Measurements from ENCODE around the gene ACKR3.

The ACKR3 gene

GRCh38 chr2:236562434-236562833, 7.2 kb upstream of the ACKR3 start:
- TF ChIP-seq CTCF (conservative IDR thresholded peaks at IDR 0.05), result peak; percentile 61
- no peak for TF ChIP-seq ZFX (IDR thresholded peaks at IDR 0.05)

GRCh38 chr2:236563953-236564352, 5.7 kb upstream of the ACKR3 start:
- no peak overlapping the region for H3K27ac ChIP-seq
- no peak for TF ChIP-seq CTCF (conservative IDR thresholded peaks at IDR 0.05)
- TF ChIP-seq ZFX (IDR thresholded peaks at IDR 0.05), result no peak

More at GRCh38 chr2:236562434-236562833, 7.2 kb upstream of the ACKR3 start:
- no peak overlapping the region for H3K27ac ChIP-seq

GRCh38 chr2:236565212-236565611, 4.4 kb upstream of the ACKR3 start:
- H3K27ac ChIP-seq, result no peak overlapping the region
- no peak for TF ChIP-seq CTCF (conservative IDR thresholded peaks at IDR 0.05)
- TF ChIP-seq ZFX (IDR thresholded peaks at IDR 0.05), result no peak

- TF ChIP-seq ZFX (IDR thresholded peaks at IDR 0.05) (no peak), CTCF (conservative IDR thresholded peaks at IDR 0.05) (no peak)
- H3K27ac ChIP-seq, result no peak overlapping the region
These were observed 3.7 kb upstream of the ACKR3 start for GRCh38 chr2:236565879-236566402.

DNA sequence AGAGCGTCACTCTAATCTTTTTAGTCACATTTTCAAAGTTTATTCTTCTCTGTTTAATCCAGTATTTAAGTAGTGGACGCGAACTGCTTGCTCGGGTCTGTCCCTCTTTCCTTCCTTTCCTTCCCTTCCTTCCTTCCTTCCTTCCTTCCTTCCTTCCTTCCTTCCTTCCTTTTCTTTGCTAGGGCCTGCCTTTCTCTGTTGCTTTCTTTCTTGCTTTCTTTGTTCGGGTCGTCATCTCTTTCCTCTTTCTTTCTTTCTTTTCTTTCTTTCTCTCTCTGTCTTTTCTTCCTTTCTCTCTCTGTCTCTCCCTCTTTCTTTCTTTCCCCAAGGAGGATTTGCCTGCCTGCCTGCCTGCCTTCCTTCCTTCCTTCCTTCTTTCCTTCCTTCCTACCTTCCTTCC, 3.0 kb upstream of the ACKR3 start:
- TF ChIP-seq ZFX (IDR thresholded peaks at IDR 0.05), result no peak
- TF ChIP-seq CTCF (conservative IDR thresholded peaks at IDR 0.05), result no peak
- H3K27ac ChIP-seq, result no peak overlapping the region

- H3K27ac ChIP-seq, result no peak overlapping the region; the same call in 1 of the 2 replicates
- no peak for TF ChIP-seq CTCF (conservative IDR thresholded peaks at IDR 0.05)
- no peak for TF ChIP-seq ZFX (IDR thresholded peaks at IDR 0.05)
These were observed 1.3 kb upstream of the ACKR3 start for GRCh38 chr2:236568068-236568921.

DNA sequence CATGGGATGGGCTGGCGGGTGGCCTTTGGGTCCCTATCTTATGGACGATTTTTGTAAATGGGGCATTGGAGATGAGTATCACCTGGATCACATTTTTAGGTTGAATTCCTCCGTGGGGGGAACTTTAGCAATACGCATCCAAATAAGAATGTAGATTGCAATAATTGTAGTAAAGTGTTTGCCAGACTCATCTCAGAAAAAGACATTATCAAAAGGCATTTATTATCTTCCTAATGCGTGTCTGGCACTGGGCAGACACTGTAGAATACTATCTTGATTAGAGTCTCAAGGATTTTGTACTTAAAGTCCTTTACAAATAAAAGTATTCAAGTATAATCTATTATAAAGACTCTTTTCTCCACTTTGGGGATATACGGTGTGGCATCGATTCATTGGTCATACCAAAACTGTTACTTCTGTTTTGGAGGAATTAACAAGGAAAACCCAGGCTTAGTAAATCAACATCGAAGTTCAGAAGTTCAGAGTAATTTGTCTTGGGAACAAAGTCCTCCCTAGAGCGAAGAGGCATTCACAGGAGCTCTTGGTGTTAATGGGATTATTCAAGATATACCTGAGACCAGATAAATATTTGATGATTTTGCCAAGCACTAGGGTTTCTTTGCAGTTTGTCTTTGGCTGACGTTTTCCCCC, 578 bp upstream of the ACKR3 start:
- TF ChIP-seq ZFX (IDR thresholded peaks at IDR 0.05) (no peak), CTCF (conservative IDR thresholded peaks at IDR 0.05) (no peak)
- H3K27ac ChIP-seq, result peak overlapping the region; percentile 80

Measured in C4-2B (cell line).